GM23338 (cell line): ENCODE measurements around the gene ABCC1. TPM values are rescaled to one million over a fixed set of nuclear protein-coding genes. Genes with fewer than 3 reads are reported as not detected.

ENCODE experiments used
- ATAC-seq: fragments of 200-7000 bp; cut with Tn5 transposase; 3 replicates; pipeline ENCODE4 v1.9.1; 2020
- DNase-seq: peaks from one replicate; pipeline ENCODE4 v3.0.0-alpha.2; 2015; ENCODE audit warnings: low spot score
- H2AFZ ChIP-seq: fragments of 200-600 bp; sonication (generic); 2 replicates; pipeline ENCODE4 v1.8.0; 2016; ENCODE audit warnings: antibody characterized with exemption, mild to moderate bottlenecking, moderate library complexity
- H3F3A ChIP-seq: fragments of 200-600 bp; sonication (generic); replicated peaks from 2 replicates; pipeline ENCODE4 v1.8.0; 2017; ENCODE audit warnings: antibody characterized with exemption, mixed run types, low read depth
- H3K27ac ChIP-seq: fragments of 200-600 bp; sonication (generic); 2 replicates; pipeline ENCODE4 v1.6.1; 2016; ENCODE audit warnings: low read depth
- H3K27me3 ChIP-seq: fragments of 200-600 bp; sonication (generic); 2 replicates; pipeline ENCODE4 v1.8.0; 2016; ENCODE audit warnings: mild to moderate bottlenecking, mixed run types, moderate library complexity; ENCODE audit not compliant: insufficient read depth
- H3K36me3 ChIP-seq: fragments of 200-600 bp; sonication (generic); 2 replicates; pipeline ENCODE4 v1.8.0; 2016; ENCODE audit warnings: mild to moderate bottlenecking; ENCODE audit not compliant: insufficient read depth
- H3K4me1 ChIP-seq: fragments of 200-600 bp; sonication (generic); 2 replicates; pipeline ENCODE4 v1.8.0; 2016; ENCODE audit warnings: mild to moderate bottlenecking, moderate library complexity; ENCODE audit not compliant: insufficient read depth
- H3K4me2 ChIP-seq: fragments of 200-600 bp; sonication (generic); 2 replicates; pipeline ENCODE4 v1.7.1; 2017; ENCODE audit warnings: mixed run types
- H3K4me3 ChIP-seq: fragments of 200-600 bp; sonication (generic); 2 replicates; pipeline ENCODE4 v1.6.1; 2016; ENCODE audit warnings: mixed run types
- H3K79me2 ChIP-seq: fragments of 200-600 bp; sonication (generic); replicated peaks from 2 replicates; pipeline ENCODE4 v1.8.0; 2017; ENCODE audit warnings: mild to moderate bottlenecking; ENCODE audit not compliant: insufficient read depth
- H3K9me2 ChIP-seq: fragments of 200-600 bp; sonication (generic); 2 replicates; pipeline ENCODE4 v1.8.0; 2017; ENCODE audit not compliant: insufficient read depth
- H4K20me1 ChIP-seq: fragments of 200-600 bp; sonication (generic); replicated peaks from 2 replicates; pipeline ENCODE4 v1.8.0; 2017; ENCODE audit warnings: mild to moderate bottlenecking; ENCODE audit not compliant: insufficient read depth
- H3K27ac Mint-ChIP-seq: 2 replicates; pipeline ENCODE4 v1.8.0; 2020; ENCODE audit warnings: inconsistent platforms, mild to moderate bottlenecking, moderate library complexity, mixed read lengths
- H3K27me3 Mint-ChIP-seq: 3 replicates; pipeline ENCODE4 v1.8.0; 2022; ENCODE audit warnings: low read depth, mild to moderate bottlenecking, moderate library complexity, mixed read lengths, inconsistent platforms; ENCODE audit not compliant: insufficient read depth, poor library complexity
- H3K36me3 Mint-ChIP-seq: 3 replicates; pipeline ENCODE4 v1.8.0; 2021; ENCODE audit warnings: low read depth, mild to moderate bottlenecking, inconsistent platforms, moderate library complexity, mixed read lengths
- H3K4me1 Mint-ChIP-seq: 3 replicates; pipeline ENCODE4 v1.8.0; 2020; ENCODE audit warnings: mild to moderate bottlenecking, inconsistent platforms, mixed read lengths
- H3K4me3 Mint-ChIP-seq: 3 replicates; pipeline ENCODE4 v1.8.0; 2021; ENCODE audit warnings: moderate library complexity, mild to moderate bottlenecking, inconsistent platforms, mixed read lengths
- H3K9me3 Mint-ChIP-seq: 3 replicates; pipeline ENCODE4 v1.8.0; 2020; ENCODE audit warnings: moderate library complexity, mild to moderate bottlenecking, inconsistent platforms, mixed read lengths
- ETS1 ChIP-seq: IDR thresholded peaks from 2 replicates; pipeline ENCODE4 v1.6.1; 2016; ENCODE audit warnings: antibody characterized with exemption
- EZH2phosphoT487 ChIP-seq: fragments of 200-600 bp; sonication (generic); IDR thresholded peaks from one replicate; pipeline ENCODE4 v1.8.1; 2018; ENCODE audit warnings: antibody characterized with exemption; ENCODE audit not compliant: unreplicated experiment
- POLR2AphosphoS5 ChIP-seq: IDR thresholded peaks from 2 replicates; pipeline ENCODE4 v1.6.1; 2016; ENCODE audit warnings: antibody characterized with exemption, low read depth
- STAT1 ChIP-seq: IDR thresholded peaks from one replicate; pipeline ENCODE4 v1.6.1; 2016; ENCODE audit warnings: antibody characterized with exemption; ENCODE audit not compliant: unreplicated experiment
- polyA plus RNA-seq: library from polyadenylated mRNA; unstranded; fragments of >200 nt; fragmentation: Nextera tagmentation; extraction: Ambion mirVana; gene quantifications from 2 replicates; pipeline ENCODE4 v1.2.1, GENCODE V29; 2016
- total RNA-seq: library from RNA; depleted of rRNA; stranded (reverse); fragments of >200 nt; shearing (Covaris generic); gene quantifications from 2 replicates; pipeline ENCODE4 v1.2.3, GENCODE V29; 2014
- TF ChIP-seq, protein P1 (sequence below): fragments of 250-450 bp; sonication (Bioruptor Pico); IDR thresholded peaks from 2 replicates; pipeline ENCODE4 v1.5.0; 2020; ENCODE audit warnings: mild to moderate bottlenecking, moderate library complexity

ABCC1 gene
- total and polyA plus RNA-seq, 2 experiments from 2014 or later: 11.0 to 46.6 TPM

DNA sequence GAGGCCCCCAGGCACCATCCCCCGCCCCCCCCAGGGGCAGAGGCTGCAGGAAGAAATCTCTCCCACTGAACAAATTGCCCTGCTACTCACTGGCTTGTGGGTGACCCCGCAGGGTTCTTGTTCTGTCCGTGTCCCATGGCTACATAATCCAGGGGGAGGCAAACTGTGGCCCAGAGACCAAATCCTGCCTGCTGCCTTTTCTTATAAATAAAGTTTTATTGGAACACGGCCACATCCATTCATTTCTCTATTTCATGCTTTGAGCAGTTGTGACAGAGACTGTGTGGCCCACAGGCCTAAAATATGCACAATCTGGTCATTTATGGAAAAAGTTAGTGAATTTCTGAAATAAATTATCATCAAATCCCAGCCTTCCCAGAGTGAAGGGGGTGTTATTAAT lies 235.7 kb downstream of the ABCC1 start (continued):
- TF ChIP-seq, protein P1, sequence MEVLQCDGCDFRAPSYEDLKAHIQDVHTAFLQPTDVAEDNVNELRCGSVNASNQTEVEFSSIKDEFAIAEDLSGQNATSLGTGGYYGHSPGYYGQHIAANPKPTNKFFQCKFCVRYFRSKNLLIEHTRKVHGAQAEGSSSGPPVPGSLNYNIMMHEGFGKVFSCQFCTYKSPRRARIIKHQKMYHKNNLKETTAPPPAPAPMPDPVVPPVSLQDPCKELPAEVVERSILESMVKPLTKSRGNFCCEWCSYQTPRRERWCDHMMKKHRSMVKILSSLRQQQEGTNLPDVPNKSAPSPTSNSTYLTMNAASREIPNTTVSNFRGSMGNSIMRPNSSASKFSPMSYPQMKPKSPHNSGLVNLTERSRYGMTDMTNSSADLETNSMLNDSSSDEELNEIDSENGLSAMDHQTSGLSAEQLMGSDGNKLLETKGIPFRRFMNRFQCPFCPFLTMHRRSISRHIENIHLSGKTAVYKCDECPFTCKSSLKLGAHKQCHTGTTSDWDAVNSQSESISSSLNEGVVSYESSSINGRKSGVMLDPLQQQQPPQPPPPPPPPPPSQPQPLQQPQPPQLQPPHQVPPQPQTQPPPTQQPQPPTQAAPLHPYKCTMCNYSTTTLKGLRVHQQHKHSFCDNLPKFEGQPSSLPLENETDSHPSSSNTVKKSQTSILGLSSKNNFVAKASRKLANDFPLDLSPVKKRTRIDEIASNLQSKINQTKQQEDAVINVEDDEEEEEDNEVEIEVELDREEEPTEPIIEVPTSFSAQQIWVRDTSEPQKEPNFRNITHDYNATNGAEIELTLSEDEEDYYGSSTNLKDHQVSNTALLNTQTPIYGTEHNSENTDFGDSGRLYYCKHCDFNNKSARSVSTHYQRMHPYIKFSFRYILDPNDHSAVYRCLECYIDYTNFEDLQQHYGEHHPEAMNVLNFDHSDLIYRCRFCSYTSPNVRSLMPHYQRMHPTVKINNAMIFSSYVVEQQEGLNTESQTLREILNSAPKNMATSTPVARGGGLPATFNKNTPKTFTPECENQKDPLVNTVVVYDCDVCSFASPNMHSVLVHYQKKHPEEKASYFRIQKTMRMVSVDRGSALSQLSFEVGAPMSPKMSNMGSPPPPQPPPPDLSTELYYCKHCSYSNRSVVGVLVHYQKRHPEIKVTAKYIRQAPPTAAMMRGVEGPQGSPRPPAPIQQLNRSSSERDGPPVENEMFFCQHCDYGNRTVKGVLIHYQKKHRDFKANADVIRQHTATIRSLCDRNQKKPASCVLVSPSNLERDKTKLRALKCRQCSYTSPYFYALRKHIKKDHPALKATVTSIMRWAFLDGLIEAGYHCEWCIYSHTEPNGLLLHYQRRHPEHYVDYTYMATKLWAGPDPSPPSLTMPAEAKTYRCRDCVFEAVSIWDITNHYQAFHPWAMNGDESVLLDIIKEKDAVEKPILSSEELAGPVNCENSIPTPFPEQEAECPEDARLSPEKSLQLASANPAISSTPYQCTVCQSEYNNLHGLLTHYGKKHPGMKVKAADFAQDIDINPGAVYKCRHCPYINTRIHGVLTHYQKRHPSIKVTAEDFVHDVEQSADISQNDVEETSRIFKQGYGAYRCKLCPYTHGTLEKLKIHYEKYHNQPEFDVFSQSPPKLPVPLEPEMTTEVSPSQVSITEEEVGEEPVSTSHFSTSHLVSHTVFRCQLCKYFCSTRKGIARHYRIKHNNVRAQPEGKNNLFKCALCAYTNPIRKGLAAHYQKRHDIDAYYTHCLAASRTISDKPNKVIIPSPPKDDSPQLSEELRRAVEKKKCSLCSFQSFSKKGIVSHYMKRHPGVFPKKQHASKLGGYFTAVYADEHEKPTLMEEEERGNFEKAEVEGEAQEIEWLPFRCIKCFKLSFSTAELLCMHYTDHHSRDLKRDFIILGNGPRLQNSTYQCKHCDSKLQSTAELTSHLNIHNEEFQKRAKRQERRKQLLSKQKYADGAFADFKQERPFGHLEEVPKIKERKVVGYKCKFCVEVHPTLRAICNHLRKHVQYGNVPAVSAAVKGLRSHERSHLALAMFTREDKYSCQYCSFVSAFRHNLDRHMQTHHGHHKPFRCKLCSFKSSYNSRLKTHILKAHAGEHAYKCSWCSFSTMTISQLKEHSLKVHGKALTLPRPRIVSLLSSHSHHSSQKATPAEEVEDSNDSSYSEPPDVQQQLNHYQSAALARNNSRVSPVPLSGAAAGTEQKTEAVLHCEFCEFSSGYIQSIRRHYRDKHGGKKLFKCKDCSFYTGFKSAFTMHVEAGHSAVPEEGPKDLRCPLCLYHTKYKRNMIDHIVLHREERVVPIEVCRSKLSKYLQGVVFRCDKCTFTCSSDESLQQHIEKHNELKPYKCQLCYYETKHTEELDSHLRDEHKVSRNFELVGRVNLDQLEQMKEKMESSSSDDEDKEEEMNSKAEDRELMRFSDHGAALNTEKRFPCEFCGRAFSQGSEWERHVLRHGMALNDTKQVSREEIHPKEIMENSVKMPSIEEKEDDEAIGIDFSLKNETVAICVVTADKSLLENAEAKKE (CRISPR knock-in tag): no peak

- Mint-ChIP-seq H3K4me3 (no peak overlapping the region), H3K27me3 (peaks cover 10% of the 10 kb centered on the region), H3K4me1 (peaks cover 6% of the 10 kb centered on the region), H3K36me3 (no peaks in the 10 kb centered on the region), H3K9me3 (no peaks in the 10 kb centered on the region), H3K27ac (no peak overlapping the region)
- Histone ChIP-seq H3K4me1 (no peaks in the 10 kb centered on the region), H3K4me2 (no peak overlapping the region), H3K4me3 (no peak overlapping the region), H3K79me2 (no peaks in the 10 kb centered on the region), H3K9me2 (no peaks in the 10 kb centered on the region), H2AFZ (0 out of 2 replicates have a peak overlapping the region, but pooled peaks have one; percentile 20), H3F3A (no peaks in the 10 kb centered on the region), H3K27ac (no peak overlapping the region), H3K27me3 (no peaks in the 10 kb centered on the region), H3K36me3 (no peaks in the 10 kb centered on the region), H4K20me1 (no peaks in the 10 kb centered on the region)
- DNase-seq (no peak), ATAC-seq (no peak)
- TF ChIP-seq ETS1 (no peak), EZH2phosphoT487 (no peak), POLR2AphosphoS5 (no peak), STAT1 (no peak)
- TF ChIP-seq, protein P1 (CRISPR knock-in tag): no peak
These were observed 237.4 kb downstream of the ABCC1 start for GRCh38 chr16:16186820-16187219.
